Uterus (tissue), 4 donors: ENCODE data around the gene LHFPL4. TPM values are rescaled to one million over a fixed set of nuclear protein-coding genes. Genes with fewer than 3 reads are reported as not detected.

ENCODE experiments used
- DNase-seq, 2 donors: peaks; one replicate each; pipeline ENCODE4 v3.0.0-alpha.2; 2019 to 2020
- H3K27ac ChIP-seq, 2 donors: fragments of 200-600 bp; sonication (generic); 1 replicate in 1 of 2; 2 replicates in 1 of 2; pipeline ENCODE4 v1.5.1; 2016 to 2018
- H3K27me3 ChIP-seq, 2 donors: fragments of 200-600 bp; sonication (generic); one replicate each; pipeline ENCODE4 v1.5.1; 2018 to 2019; ENCODE audit warnings: control low read depth in 1 of 2
- H3K36me3 ChIP-seq, 2 donors: fragments of 200-600 bp; sonication (generic); one replicate each; pipeline ENCODE4 v1.5.1; 2019; ENCODE audit warnings: control low read depth in 1 of 2
- H3K4me1 ChIP-seq, 2 donors: fragments of 200-600 bp; sonication (generic); one replicate each; pipeline ENCODE4 v1.5.1; 2018 to 2019; ENCODE audit warnings: control low read depth in 1 of 2
- H3K4me3 ChIP-seq, 2 donors: fragments of 200-600 bp; sonication (generic); 1 replicate in 1 of 2; 2 replicates in 1 of 2; pipeline ENCODE4 v1.5.1; 2018 to 2019; ENCODE audit warnings: mild to moderate bottlenecking in 1 of 2
- H3K9me3 ChIP-seq, 2 donors: fragments of 200-600 bp; sonication (generic); one replicate each; pipeline ENCODE4 v1.5.1; 2019; ENCODE audit warnings: control low read depth in 1 of 2
- CTCF ChIP-seq, 4 experiments: fragments of 200-600 bp in 2 of 4; fragments of 450-650 bp in 2 of 4; sonication (generic) in 2 of 4; IDR thresholded peaks; one replicate each; pipeline ENCODE4 v1.5.1; 2016 to 2019; ENCODE audit warnings: antibody characterized with exemption in 4 of 4, mild to moderate bottlenecking in 2 of 4, moderate library complexity in 1 of 4
- POLR2A ChIP-seq, 2 donors: fragments of 450-650 bp; IDR thresholded peaks; one replicate each; pipeline ENCODE4 v1.6.1; 2016; ENCODE audit warnings: antibody characterized with exemption in 2 of 2, mild to moderate bottlenecking in 1 of 2, moderate library complexity in 1 of 2
- intact Hi-C: fragments of 100-400 bp; cut with DNase I; formaldehyde crosslinking; loops from one replicate; pipeline ENCODE4 v1.15.1; 2023; ENCODE audit warnings: low total_unique reads
- total RNA-seq, 4 donors: library from RNA; depleted of rRNA in 3 of 4; stranded (reverse); fragments of >200 nt in 3 of 4; gene quantifications; one replicate each; pipeline versions ENCODE4 v1.1.0 to v1.2.4, GENCODE V29; 2014 to 2023
- donor health status: DM: yes; HTN: yes; CAD: no.

Gene LHFPL4
- total RNA-seq, 4 donors from 2014 or later, result 0.14 TPM; not detected in 3

- no peak for DNase-seq
- intact Hi-C loops, result no loop called here
- Histone ChIP-seq H3K27ac (no peak overlapping the region), H3K4me1 (no peaks in the 10 kb centered on the region), H3K36me3 (no peaks in the 10 kb centered on the region), H3K9me3 (no peaks in the 10 kb centered on the region), H3K27me3 (peaks cover 3 to 4% of the 10 kb centered on the region in 2 donors), H3K4me3 (no peak overlapping the region)
- TF ChIP-seq POLR2A (IDR thresholded peaks at IDR 0.05) (no peak), CTCF (IDR thresholded peaks at IDR 0.05) (no peak)
Observed at GRCh38 chr3:9501226-9501625, 52.4 kb downstream of the LHFPL4 start.

- H3K27ac ChIP-seq, result no peak overlapping the region
- peaks cover 3 to 4% of the 10 kb centered on the region in 2 donors for H3K27me3 ChIP-seq
- no peak overlapping the region for H3K4me3 ChIP-seq
- no peaks in the 10 kb centered on the region for H3K9me3 ChIP-seq
- no peak for DNase-seq
- H3K4me1 ChIP-seq, result no peaks in the 10 kb centered on the region
- H3K36me3 ChIP-seq, result no peaks in the 10 kb centered on the region
- peak; percentile 21 to 39 (median 32) for TF ChIP-seq CTCF (IDR thresholded peaks at IDR 0.05)
- no peak for TF ChIP-seq POLR2A (IDR thresholded peaks at IDR 0.05)
- intact Hi-C loops, result no loop called here
Observed at GRCh38 chr3:9500108-9501050, 53.2 kb downstream of the LHFPL4 start.

GRCh38 chr3:9499455-9500107 is 54.0 kb downstream of the LHFPL4 start:
- no peak for DNase-seq
- TF ChIP-seq CTCF (IDR thresholded peaks at IDR 0.05) (no peak), POLR2A (IDR thresholded peaks at IDR 0.05) (no peak)
- H3K27me3 ChIP-seq, result peaks cover 3 to 4% of the 10 kb centered on the region in 2 donors
- H3K4me3 ChIP-seq, result no peak overlapping the region
- H3K9me3 ChIP-seq, result no peaks in the 10 kb centered on the region
- H3K36me3 ChIP-seq, result no peaks in the 10 kb centered on the region
- no peak overlapping the region for H3K27ac ChIP-seq
- H3K4me1 ChIP-seq, result no peaks in the 10 kb centered on the region
- intact Hi-C loops, result no loop called here

- Histone ChIP-seq H3K4me1 (no peaks in the 10 kb centered on the region), H3K27ac (no peak overlapping the region), H3K36me3 (no peaks in the 10 kb centered on the region), H3K9me3 (no peaks in the 10 kb centered on the region), H3K27me3 (peaks cover 3 to 4% of the 10 kb centered on the region in 2 donors), H3K4me3 (no peak overlapping the region)
- intact Hi-C loops, result no loop called here
- DNase-seq, result no peak
- TF ChIP-seq POLR2A (IDR thresholded peaks at IDR 0.05) (no peak), CTCF (IDR thresholded peaks at IDR 0.05) (no peak)
Observed at GRCh38 chr3:9498781-9499180, 54.8 kb downstream of the LHFPL4 start.
